Measurements from ENCODE around the gene BMERB1. TPM values are rescaled to one million over a fixed set of nuclear protein-coding genes. Genes with fewer than 3 reads are reported as not detected.

BMERB1 gene
- polyA plus RNA-seq, 1 donor (not counting 4 experiments of a cell fraction or from before 2014, with no cell fraction given): 7.8 TPM

GRCh38 chr16:15513156-15513555, 78.8 kb downstream of the BMERB1 start:
- FAIRE-seq (no peak), DNase-seq (ENCODE audit: low read depth, low spot score) (no peak)
- no peak for TF ChIP-seq CTCF (optimal IDR thresholded peaks at IDR 0.05 in 1 of 3, IDR thresholded peaks at IDR 0.05 in 1 of 3, conservative IDR thresholded peaks at IDR 0.05 in 1 of 3; ENCODE audit: extremely low read depth in 1 of 3, insufficient read depth in 2 of 3, low read length in 3 of 3)
- TF ChIP-seq EZH2 (IDR thresholded peaks at IDR 0.05; ENCODE audit: low read length): no peak
- Histone ChIP-seq H3K9me3 (ENCODE audit: control insufficient read depth, low read depth, low read length) (no peaks in the 10 kb centered on the region), H3K79me2 (ENCODE audit: control insufficient read depth, insufficient read depth, low read length) (no peaks in the 10 kb centered on the region), H3K4me1 (ENCODE audit: control insufficient read depth, extremely low read depth, insufficient read depth, low read length) (no peaks in the 10 kb centered on the region), H3K36me3 (ENCODE audit: control insufficient read depth in 2 of 2, extremely low read depth in 1 of 2, insufficient read depth in 2 of 2, low read length in 2 of 2) (no peaks in the 10 kb centered on the region), H3K9ac (ENCODE audit: control insufficient read depth, extremely low read depth, insufficient read depth, low read length) (no peak overlapping the region), H3K4me3 (ENCODE audit: control insufficient read depth in 2 of 3, extremely low read depth in 1 of 3, insufficient read depth in 2 of 3, low read depth in 1 of 3, low read length in 3 of 3) (no peak overlapping the region), H3K9me1 (ENCODE audit: control insufficient read depth, extremely low read depth, insufficient read depth, low read length) (no peaks in the 10 kb centered on the region), H3K27me3 (ENCODE audit: control insufficient read depth, extremely low read depth, insufficient read depth, low read length) (no peaks in the 10 kb centered on the region), H3K27ac (ENCODE audit: control insufficient read depth, insufficient read depth, low read length) (no peak overlapping the region), H3K4me2 (ENCODE audit: control insufficient read depth, extremely low read depth, insufficient read depth, low read depth, low read length) (no peak overlapping the region), H2AFZ (ENCODE audit: control insufficient read depth, low read length) (no peak overlapping the region), H4K20me1 (ENCODE audit: control insufficient read depth, extremely low read depth, insufficient read depth, low read length) (no peaks in the 10 kb centered on the region)
- dilution Hi-C loops (cut with MboI; ENCODE audit: extremely low pct_ligation_motif_present, low sequenced_read_pairs): no loop called here

GRCh38 chr16:15515992-15516391, 81.6 kb downstream of the BMERB1 start:
- FAIRE-seq: no peak
- H3K4me3 ChIP-seq (ENCODE audit: control insufficient read depth in 2 of 3, extremely low read depth in 1 of 3, insufficient read depth in 2 of 3, low read depth in 1 of 3, low read length in 3 of 3): no peak overlapping the region
- dilution Hi-C loops (cut with MboI; ENCODE audit: extremely low pct_ligation_motif_present, low sequenced_read_pairs): no loop called here
- H3K9ac ChIP-seq (ENCODE audit: control insufficient read depth, extremely low read depth, insufficient read depth, low read length): no peak overlapping the region
- no peaks in the 10 kb centered on the region for H3K4me1 ChIP-seq (ENCODE audit: control insufficient read depth, extremely low read depth, insufficient read depth, low read length)
- no peak overlapping the region for H3K27ac ChIP-seq (ENCODE audit: control insufficient read depth, insufficient read depth, low read length)
- H3K27me3 ChIP-seq (ENCODE audit: control insufficient read depth, extremely low read depth, insufficient read depth, low read length): no peaks in the 10 kb centered on the region
- no peak for TF ChIP-seq EZH2 (IDR thresholded peaks at IDR 0.05; ENCODE audit: low read length)
- TF ChIP-seq CTCF (optimal IDR thresholded peaks at IDR 0.05 in 1 of 3, IDR thresholded peaks at IDR 0.05 in 1 of 3, conservative IDR thresholded peaks at IDR 0.05 in 1 of 3; ENCODE audit: extremely low read depth in 1 of 3, insufficient read depth in 2 of 3, low read length in 3 of 3): no peak
- no peak for DNase-seq (ENCODE audit: low read depth, low spot score)
- H3K4me2 ChIP-seq (ENCODE audit: control insufficient read depth, extremely low read depth, insufficient read depth, low read depth, low read length): no peak overlapping the region
- no peaks in the 10 kb centered on the region for H3K9me1 ChIP-seq (ENCODE audit: control insufficient read depth, extremely low read depth, insufficient read depth, low read length)
- H2AFZ ChIP-seq (ENCODE audit: control insufficient read depth, low read length): no peak overlapping the region
- H3K9me3 ChIP-seq (ENCODE audit: control insufficient read depth, low read depth, low read length): no peaks in the 10 kb centered on the region
- H3K79me2 ChIP-seq (ENCODE audit: control insufficient read depth, insufficient read depth, low read length): no peaks in the 10 kb centered on the region
- H4K20me1 ChIP-seq (ENCODE audit: control insufficient read depth, extremely low read depth, insufficient read depth, low read length): no peaks in the 10 kb centered on the region
- no peaks in the 10 kb centered on the region for H3K36me3 ChIP-seq (ENCODE audit: control insufficient read depth in 2 of 2, extremely low read depth in 1 of 2, insufficient read depth in 2 of 2, low read length in 2 of 2)

Data from keratinocyte (primary cell).